Liver (tissue), 9 donors: ENCODE data around the gene ITCH. TPM values are rescaled to one million over a fixed set of nuclear protein-coding genes. Genes with fewer than 3 reads are reported as not detected.
"Not testable (repeated sequence)": the region's sequence is repeated elsewhere in the genome, so short reads cannot be mapped to it uniquely, and the experiment has no call there.

ENCODE experiments used
- DNase-seq: peaks from one replicate; pipeline ENCODE4 v3.0.0-alpha.2; 2017; ENCODE audit warnings: low spot score
- H3K27ac ChIP-seq, 2 donors: one replicate each; pipeline ENCODE4 v1.7.0; 2013; ENCODE audit warnings: inconsistent platforms in 2 of 2, low read length in 2 of 2, control low read depth in 1 of 2, low read depth in 1 of 2, mild to moderate bottlenecking in 1 of 2
- H3K27me3 ChIP-seq, 4 donors: one replicate each; pipeline versions ENCODE4 v1.6.1 to v1.7.0; 2013; ENCODE audit warnings: low read length in 3 of 4, inconsistent platforms in 1 of 4, mild to moderate bottlenecking in 1 of 4, moderate library complexity in 1 of 4; ENCODE audit not compliant: control insufficient read depth in 4 of 4, insufficient read depth in 4 of 4
- H3K36me3 ChIP-seq, 4 donors: one replicate each; pipeline versions ENCODE4 v1.6.1 to v1.7.0; 2013; ENCODE audit warnings: low read length in 3 of 4, mild to moderate bottlenecking in 3 of 4, low read depth in 1 of 4, moderate library complexity in 1 of 4; ENCODE audit not compliant: control insufficient read depth in 4 of 4, insufficient read depth in 3 of 4
- H3K4me1 ChIP-seq, 4 donors: one replicate each; pipeline versions ENCODE4 v1.6.1 to v1.7.0; 2013; ENCODE audit warnings: low read length in 3 of 4, mild to moderate bottlenecking in 3 of 4, moderate library complexity in 1 of 4; ENCODE audit not compliant: control insufficient read depth in 4 of 4, insufficient read depth in 4 of 4
- H3K4me3 ChIP-seq, 3 donors: one replicate each; pipeline versions ENCODE4 v1.6.1 to v1.7.0; 2013; ENCODE audit warnings: low read length in 3 of 3, control low read depth in 1 of 3, low read depth in 1 of 3, mild to moderate bottlenecking in 1 of 3
- H3K9ac ChIP-seq, 2 donors: one replicate each; pipeline ENCODE4 v1.7.0; 2013; ENCODE audit warnings: low read length in 2 of 2, mild to moderate bottlenecking in 2 of 2, moderate library complexity in 2 of 2, control low read depth in 1 of 2, low read depth in 1 of 2
- H3K9me3 ChIP-seq, 4 donors: one replicate each; pipeline versions ENCODE4 v1.6.1 to v1.7.0; 2013; ENCODE audit warnings: low read length in 3 of 4; ENCODE audit not compliant: control insufficient read depth in 4 of 4
- ATF3 ChIP-seq: IDR thresholded peaks from 2 replicates; pipeline ENCODE4 v1.6.1; 2016; ENCODE audit warnings: antibody characterized with exemption
- CTCF ChIP-seq: fragments of 150-350 bp; IDR thresholded peaks from 2 replicates; pipeline ENCODE4 v1.5.1; 2017; ENCODE audit warnings: improper control_type of control experiment, low read depth, low read length; ENCODE audit not compliant: missing input control
- FOXA1 ChIP-seq: IDR thresholded peaks from 2 replicates; pipeline ENCODE4 v1.6.1; 2016; ENCODE audit warnings: antibody characterized with exemption
- FOXA2 ChIP-seq: IDR thresholded peaks from 2 replicates; pipeline ENCODE4 v1.6.1; 2016; ENCODE audit warnings: antibody characterized with exemption
- GABPA ChIP-seq, 2 donors: IDR thresholded peaks in 1 of 2; conservative IDR thresholded peaks in 1 of 2; 2 replicates each; pipeline ENCODE4 v1.6.1; 2016; ENCODE audit warnings: antibody characterized with exemption in 2 of 2, mild to moderate bottlenecking in 1 of 2, moderate library complexity in 1 of 2
- HNF4A ChIP-seq, 2 donors: conservative IDR thresholded peaks; 2 replicates each; pipeline ENCODE4 v1.6.1; 2016; ENCODE audit warnings: antibody characterized with exemption in 2 of 2, mild to moderate bottlenecking in 2 of 2
- JUND ChIP-seq, 2 donors: IDR thresholded peaks; 2 replicates each; pipeline ENCODE4 v1.6.1; 2016; ENCODE audit warnings: antibody characterized with exemption in 2 of 2
- MAX ChIP-seq: IDR thresholded peaks from 2 replicates; pipeline ENCODE4 v1.6.1; 2016; ENCODE audit warnings: antibody characterized with exemption
- RAD21 ChIP-seq, 2 donors: IDR thresholded peaks; 2 replicates each; pipeline ENCODE4 v1.6.1; 2016; ENCODE audit warnings: antibody characterized with exemption in 2 of 2, mild to moderate bottlenecking in 2 of 2
- REST ChIP-seq: IDR thresholded peaks from 2 replicates; pipeline ENCODE4 v1.6.1; 2016; ENCODE audit warnings: antibody characterized with exemption, mild to moderate bottlenecking
- RXRA ChIP-seq, 2 donors: IDR thresholded peaks; 2 replicates each; pipeline ENCODE4 v1.6.1; 2017 to 2018; ENCODE audit warnings: antibody characterized with exemption in 2 of 2, mild to moderate bottlenecking in 1 of 2
- SP1 ChIP-seq: IDR thresholded peaks from 2 replicates; pipeline ENCODE4 v1.6.1; 2018; ENCODE audit warnings: antibody characterized with exemption, mild to moderate bottlenecking
- TAF1 ChIP-seq: conservative IDR thresholded peaks from 2 replicates; pipeline ENCODE4 v1.6.1; 2016; ENCODE audit warnings: antibody characterized with exemption, mild to moderate bottlenecking
- YY1 ChIP-seq: IDR thresholded peaks from 2 replicates; pipeline ENCODE4 v1.6.1; 2016; ENCODE audit warnings: antibody characterized with exemption, mild to moderate bottlenecking
- ZBTB33 ChIP-seq: IDR thresholded peaks from 2 replicates; pipeline ENCODE4 v1.6.1; 2016; ENCODE audit warnings: antibody characterized with exemption
- WGBS: extraction: QIAGEN DNeasy Blood & Tissue Kit; methylation state at CpG from one replicate; pipeline ENCODE4 v1.1.7; 2013; 5-methylcytosine and 5-hydroxymethylcytosine counted together
- polyA plus RNA-seq, 2 donors: library from polyadenylated mRNA; stranded (reverse) in 1 of 2; unstranded in 1 of 2; fragments of 200-250 nt in 1 of 2; fragments of >200 nt in 1 of 2; fragmentation: Nextera tagmentation in 1 of 2; extraction: Ambion mirVana in 1 of 2; gene quantifications; one replicate each; pipeline versions ENCODE4 v1.2.1 to v1.2.3, GENCODE V29; 2013 to 2015
- total RNA-seq, 2 donors: library from RNA; depleted of rRNA; stranded (reverse); fragments of >200 nt; gene quantifications; one replicate each; pipeline ENCODE4 v1.2.3, GENCODE V29; 2014
- donor health status: healthy.
- donor health status: healthy.
- donor health status: healthy.
- donor health status: healthy.
- donor health status: healthy.

ITCH gene
- total and polyA plus RNA-seq, 4 donors = 14.3 to 85.3 (median 25.8) TPM

GRCh38 chr20:34382174-34382573 lies 19.1 kb downstream of the ITCH start:
- H3K27me3 ChIP-seq = no peaks in the 10 kb centered on the region
- 98% methylated on average over 3 of the region's 3 CpGs for WGBS
- TF ChIP-seq FOXA2 = no peak
- no peak for TF ChIP-seq RAD21 (IDR thresholded peaks at IDR 0.05)
- no peak for TF ChIP-seq ZBTB33
- no peak for TF ChIP-seq YY1
- TF ChIP-seq GABPA (IDR thresholded peaks at IDR 0.05 in 1 of 2, conservative IDR thresholded peaks at IDR 0.05 in 1 of 2) = no peak
- no peak for TF ChIP-seq MAX
- no peak for TF ChIP-seq CTCF
- no peak for TF ChIP-seq RXRA (IDR thresholded peaks at IDR 0.05)
- no peak for TF ChIP-seq JUND (IDR thresholded peaks at IDR 0.05)
- no peak for TF ChIP-seq TAF1
- no peak for TF ChIP-seq ATF3
- no peak for TF ChIP-seq FOXA1
- TF ChIP-seq SP1 = no peak
- no peak overlapping the region for H3K9ac ChIP-seq
- no peak overlapping the region for H3K4me3 ChIP-seq
- peaks cover 23 to 48% (median 43%) of the 10 kb centered on the region in 4 donors for H3K4me1 ChIP-seq
- no peaks in the 10 kb centered on the region for H3K9me3 ChIP-seq
- H3K36me3 ChIP-seq = peaks cover 0 to 1% (median 0%) of the 10 kb centered on the region in 4 donors
- DNase-seq = no peak
- H3K27ac ChIP-seq = peak overlapping the region in 1 of 2 donors; percentile 69

GRCh38 chr20:34382877-34383455 lies 19.9 kb downstream of the ITCH start:
- not testable (repeated sequence) for DNase-seq, H3K27me3 ChIP-seq, H3K4me3 ChIP-seq, H3K27ac ChIP-seq, H3K9me3 ChIP-seq, H3K9ac ChIP-seq, H3K36me3 ChIP-seq
- peaks cover 23 to 49% (median 43%) of the 10 kb centered on the region in 4 donors for H3K4me1 ChIP-seq
- WGBS = 98% methylated on average over 14 of the region's 14 CpGs

- 11% methylated on average over 1 of the region's 1 CpG for WGBS
- peak overlapping the region; percentile 12 to 64 for H3K27ac ChIP-seq
- no peak for DNase-seq
- H3K4me3 ChIP-seq = no peak overlapping the region
- no peak for TF ChIP-seq REST
- peak; percentile 69 to 75 for TF ChIP-seq HNF4A (conservative IDR thresholded peaks at IDR 0.05)
- H3K27me3 ChIP-seq = no peaks in the 10 kb centered on the region
- H3K4me1 ChIP-seq = peaks cover 23 to 50% (median 39%) of the 10 kb centered on the region in 4 donors
- peak overlapping the region in 1 of 2 donors; percentile 27 for H3K9ac ChIP-seq
- no peaks in the 10 kb centered on the region for H3K9me3 ChIP-seq
- H3K36me3 ChIP-seq = peaks cover 0 to 2% (median under 1%) of the 10 kb centered on the region in 4 donors
Measured at GRCh38 chr20:34385464-34385863, 22.4 kb downstream of the ITCH start.
